Activated T-cell treated with anti-CD3 and anti-CD28 coated beads for 48 hours (primary cell): Measurements from ENCODE around the gene CHMP1A.

Experiments
- DNase-seq: peaks from one replicate; pipeline ENCODE4 v3.0.0-alpha.2; 2020; ENCODE audit warnings: low read depth

CHMP1A gene

DNA sequence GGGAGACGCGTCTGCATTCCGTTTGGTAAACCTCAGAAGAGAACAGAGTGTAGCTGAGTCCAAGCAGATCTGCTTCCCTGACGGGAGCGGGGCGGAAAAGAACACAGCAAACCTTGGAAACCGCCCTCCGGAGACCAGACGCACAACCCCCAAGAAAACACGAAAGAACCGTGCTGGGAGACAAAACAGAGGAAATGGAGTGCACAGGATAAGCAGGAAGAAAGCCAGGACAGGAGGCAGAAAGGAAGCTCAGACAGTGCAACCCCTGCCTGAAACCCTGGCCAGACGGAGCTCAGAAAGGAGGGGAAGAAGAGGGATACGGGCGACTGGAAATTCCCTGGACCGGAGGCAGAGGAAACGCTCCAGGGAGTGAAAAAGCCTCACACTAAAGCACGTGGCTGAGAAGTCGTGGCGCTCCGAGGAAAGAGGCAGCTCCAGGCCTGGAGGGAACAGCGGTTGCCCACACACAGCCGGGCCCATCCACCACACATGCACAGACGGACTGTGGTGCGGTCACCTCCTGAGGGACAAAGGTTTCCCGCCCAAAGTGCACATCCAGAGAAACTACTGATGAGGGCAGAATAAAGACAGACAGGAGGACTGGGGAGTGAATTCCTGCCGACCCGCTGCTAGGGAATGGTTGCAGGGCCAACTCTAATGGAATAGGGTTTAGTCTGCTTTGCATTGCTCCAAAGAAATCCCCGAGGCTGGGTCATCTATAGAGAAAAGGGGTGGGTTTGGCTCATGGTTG is 33.8 kb downstream of the CHMP1A start:
- no peak for DNase-seq

DNA sequence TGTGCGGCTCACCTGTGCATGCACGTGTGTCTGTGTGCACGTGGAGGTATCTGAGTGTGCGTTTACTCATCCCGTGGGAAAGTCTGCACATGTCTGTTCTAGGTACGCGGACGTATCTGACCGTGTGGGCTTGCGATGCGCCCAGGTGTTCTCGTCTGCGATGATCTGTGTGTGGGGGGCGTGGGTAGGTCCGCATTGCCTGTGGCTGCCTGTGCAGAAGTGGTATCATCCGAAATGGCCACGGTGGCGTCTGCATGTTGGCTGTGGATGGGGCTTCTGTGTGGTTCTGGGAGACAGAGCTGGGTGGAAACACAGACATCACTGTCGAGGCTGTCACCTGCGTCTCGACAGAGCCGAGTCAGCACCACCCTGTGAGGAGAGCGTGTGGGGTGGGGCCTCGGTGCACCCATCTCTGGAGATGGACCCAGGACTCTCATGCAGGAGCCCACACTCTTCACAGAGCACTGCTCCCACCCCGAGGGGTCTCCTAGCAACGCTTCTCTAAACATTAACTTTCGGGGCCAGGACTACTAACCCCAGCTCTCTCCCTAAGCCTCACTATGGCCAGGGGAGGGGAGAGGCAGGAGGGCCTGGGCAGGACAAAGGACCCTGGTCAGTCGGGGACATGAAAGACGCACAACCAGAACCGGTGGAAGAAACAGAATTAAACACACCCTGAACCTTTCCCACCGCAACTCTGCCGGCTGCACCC is 35.7 kb downstream of the CHMP1A start:
- DNase-seq, result no peak

DNA sequence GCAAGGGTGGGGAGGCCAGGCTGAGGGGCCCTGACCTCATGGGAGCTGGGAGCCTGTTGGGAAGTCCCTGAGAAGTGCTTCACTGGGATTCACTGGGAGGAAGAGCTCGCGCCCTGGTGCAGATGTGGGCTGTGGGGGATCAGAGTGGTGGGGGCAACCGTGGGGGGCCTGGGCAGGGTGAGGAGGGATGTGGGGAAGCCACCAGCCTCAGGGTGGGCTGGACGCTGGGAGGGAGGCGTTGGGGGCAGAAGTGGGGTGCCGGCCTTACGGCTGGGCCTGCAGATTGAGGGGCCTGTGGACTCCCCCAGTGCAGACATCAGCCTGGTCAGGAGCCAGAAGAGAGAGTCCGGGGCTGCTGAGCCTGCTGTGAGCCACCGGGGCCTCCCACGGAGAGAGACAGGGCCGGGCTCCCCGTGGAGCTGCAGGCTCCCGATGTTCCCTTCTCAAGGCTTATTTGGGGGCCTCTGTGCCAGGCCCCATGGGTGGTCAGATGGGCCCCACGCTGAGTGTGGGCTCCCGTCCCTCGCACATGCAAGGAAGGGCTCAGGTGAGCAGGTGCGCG is 36.3 kb downstream of the CHMP1A start:
- no peak for DNase-seq

DNA sequence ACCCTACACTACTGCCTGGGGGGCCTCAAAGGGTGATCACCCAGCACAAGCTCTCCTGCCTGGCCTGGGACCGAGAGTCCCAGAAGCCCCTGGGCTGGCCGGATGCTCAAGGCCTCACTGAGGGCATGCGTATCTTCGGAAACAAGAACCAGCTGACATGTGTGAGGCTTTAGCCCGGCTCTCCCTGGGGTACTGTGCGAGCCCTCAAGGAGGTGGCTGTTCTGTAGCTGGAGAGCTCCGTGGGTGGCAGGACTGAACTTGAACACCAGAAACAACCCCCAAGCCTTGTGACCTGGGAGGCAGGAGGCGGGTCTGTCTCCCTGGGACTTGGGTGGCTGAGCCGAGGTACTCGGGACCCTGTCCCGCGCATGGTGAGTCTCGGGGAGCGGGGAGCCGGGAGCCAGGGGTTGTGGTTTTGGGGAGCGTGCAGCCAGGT is 37.1 kb downstream of the CHMP1A start:
- no peak for DNase-seq

DNA sequence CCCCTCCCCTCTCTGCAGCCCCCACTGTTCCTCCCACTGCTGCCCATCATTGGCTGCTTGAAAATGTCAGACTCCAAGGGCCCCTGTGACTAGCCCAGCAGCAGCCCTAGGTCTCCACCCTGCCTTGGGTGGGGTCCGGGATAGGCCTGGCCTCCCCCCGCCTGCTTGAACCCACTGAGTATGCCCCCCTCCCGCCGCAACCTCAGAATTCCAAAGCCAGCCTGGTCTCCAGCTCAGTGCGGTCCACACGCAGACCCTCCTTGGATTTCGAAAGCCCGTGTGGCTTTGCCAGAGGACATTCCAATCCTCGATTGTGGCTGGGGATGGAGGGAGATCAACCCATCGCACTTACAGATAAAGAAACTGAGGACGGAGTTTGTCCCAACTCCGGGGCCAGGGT is 37.7 kb downstream of the CHMP1A start:
- no peak for DNase-seq

DNA sequence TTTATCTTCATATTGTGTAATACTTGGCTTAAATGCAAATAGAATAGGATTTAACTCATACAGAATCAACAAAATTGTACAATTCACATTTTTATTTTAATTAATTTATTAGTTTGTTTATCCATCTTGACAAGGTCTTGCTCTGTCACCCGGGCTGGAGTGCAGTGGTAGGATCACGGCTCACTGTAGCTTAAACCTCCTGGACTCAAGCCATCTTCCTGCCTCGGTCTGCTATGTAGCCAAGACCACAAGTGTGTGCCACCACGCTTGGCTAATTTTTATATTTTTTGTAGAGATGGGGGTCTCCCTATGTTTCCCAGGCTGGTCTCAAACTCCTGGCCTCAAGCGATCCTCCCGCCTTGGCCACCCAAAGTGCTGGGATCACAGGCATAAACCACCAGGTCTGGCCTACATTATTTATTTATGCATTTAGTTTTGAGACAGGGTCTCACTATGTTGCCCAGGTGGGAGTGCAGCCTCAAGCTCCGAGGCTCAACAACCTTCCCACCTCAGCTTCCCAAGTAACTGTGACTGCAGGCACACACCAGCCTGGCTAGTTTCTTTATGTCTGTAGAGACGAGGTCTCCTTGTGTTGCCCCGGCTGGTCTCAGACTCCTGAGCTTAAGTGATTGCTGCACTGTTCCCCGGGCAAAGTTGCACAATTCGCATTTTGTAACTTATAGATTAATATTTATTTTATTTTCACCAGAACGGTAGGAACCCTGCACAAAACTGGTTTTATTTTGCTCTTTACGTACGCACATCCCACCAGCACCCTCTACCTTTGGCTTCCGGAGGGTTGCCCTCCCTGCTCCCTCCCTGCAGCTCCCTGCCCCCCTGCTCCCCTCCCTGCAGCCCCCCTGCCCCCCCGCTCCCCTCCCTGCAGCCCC is 39.2 kb downstream of the CHMP1A start:
- no peak for DNase-seq

DNA sequence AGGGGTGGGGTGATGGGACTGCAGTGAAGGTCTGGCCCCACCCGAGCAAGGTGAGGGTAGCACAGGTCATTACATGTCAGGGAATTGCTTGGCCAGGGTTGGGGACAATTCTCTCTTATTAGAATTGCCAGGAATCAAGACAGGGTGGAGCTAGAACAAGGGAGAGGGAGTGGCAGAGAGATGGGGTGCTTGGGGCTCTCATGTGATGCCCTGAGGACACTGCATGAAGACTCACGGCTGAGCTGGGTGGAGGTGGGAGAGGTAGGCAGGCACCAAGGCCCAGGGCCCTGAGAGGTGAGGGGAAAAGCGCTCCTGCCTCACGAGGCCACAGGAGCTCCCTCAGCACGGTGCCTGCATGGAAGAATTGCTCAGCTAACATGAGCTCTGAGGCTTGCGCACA is 40.5 kb downstream of the CHMP1A start:
- DNase-seq, result no peak

DNA sequence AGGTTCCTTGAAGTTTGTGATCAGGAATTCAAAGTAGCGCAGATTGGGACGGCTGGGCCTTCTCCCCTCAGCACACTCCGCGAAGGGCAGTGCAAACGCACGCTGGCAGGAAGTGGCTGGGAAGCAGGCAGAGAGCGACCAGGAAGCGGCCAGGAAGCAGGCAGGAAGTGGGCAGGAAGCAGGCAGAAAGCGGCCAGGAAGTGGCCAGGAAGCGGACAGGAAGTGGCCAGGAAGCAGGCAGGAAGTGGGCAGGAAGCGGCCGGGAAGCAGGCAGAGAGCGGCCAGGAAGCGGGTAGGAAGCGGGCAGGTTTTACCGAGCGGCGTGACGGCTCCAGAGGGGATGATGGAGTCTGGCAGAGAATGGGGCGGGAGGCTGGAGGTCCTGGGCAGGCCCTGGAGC is 40.9 kb downstream of the CHMP1A start:
- DNase-seq, result no peak

DNA sequence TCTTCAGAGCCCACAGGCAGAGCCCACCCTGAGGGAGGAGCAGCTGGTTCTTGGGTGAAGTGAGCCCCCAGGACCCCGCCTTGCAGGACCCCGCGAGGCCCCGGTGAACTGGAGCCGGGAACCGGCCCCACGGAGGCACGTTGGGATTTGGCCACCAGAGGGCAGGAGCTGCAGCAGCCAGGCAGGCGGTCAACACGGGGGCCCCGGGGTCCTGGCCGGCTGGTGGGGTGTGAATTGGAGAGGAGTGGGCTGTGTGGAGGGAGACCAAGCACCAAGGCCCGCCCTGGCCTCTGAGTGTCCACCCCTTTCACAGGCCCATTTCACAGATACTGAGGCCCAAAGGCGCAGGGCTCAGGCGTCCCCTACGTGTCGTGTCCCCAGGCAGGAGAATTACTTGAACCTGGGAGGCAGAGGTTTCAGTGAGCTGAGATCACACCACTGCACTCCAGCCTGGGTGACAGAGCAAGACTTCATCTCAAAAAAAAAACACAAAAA is 41.9 kb downstream of the CHMP1A start:
- DNase-seq, result no peak

DNA sequence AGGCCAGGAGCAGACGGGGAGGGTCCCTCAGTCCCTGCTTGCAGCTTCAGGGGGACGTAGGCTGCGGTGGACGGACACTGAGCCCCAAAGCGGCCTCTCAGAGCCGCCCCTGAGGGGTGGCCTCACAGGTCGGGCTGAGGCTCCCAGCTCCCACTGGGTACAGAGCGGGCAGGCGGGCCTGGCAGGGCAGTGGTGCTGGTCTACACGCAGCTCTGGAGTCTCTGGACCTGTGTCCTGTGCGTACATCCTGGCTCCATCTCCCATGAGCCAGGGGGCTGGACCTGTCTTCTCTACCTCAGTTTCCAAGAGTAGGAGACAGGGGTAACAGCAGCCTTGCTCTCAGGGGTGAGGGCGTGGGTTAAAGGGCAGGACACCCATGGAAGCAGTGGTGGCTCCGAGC is 42.3 kb downstream of the CHMP1A start:
- DNase-seq, result no peak

DNA sequence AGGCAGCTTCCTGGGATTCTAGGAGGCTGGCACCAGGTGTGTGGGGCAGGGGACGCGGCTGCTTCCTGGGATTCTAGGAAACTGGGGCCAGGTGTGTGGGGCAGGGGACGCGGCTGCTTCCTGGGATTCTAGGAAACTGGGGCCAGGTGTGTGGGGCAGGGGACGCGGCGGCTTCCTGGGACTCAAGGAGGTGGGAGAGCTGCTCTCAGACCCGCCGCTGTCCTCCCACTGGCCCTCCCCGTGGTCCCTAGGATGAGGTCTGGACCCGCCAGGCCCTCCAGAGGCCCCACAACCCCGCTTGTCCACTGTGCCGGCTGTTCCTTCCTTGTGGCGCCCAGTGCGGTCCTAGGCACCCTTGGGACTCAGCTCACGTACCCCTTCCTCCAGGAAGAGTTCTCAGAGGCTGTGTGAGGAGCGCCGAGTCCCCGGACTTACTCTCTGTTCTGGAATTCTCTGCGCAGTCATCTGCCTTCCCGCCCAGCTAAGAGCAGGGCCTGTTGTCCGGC is 43.5 kb downstream of the CHMP1A start:
- DNase-seq, result no peak

DNA sequence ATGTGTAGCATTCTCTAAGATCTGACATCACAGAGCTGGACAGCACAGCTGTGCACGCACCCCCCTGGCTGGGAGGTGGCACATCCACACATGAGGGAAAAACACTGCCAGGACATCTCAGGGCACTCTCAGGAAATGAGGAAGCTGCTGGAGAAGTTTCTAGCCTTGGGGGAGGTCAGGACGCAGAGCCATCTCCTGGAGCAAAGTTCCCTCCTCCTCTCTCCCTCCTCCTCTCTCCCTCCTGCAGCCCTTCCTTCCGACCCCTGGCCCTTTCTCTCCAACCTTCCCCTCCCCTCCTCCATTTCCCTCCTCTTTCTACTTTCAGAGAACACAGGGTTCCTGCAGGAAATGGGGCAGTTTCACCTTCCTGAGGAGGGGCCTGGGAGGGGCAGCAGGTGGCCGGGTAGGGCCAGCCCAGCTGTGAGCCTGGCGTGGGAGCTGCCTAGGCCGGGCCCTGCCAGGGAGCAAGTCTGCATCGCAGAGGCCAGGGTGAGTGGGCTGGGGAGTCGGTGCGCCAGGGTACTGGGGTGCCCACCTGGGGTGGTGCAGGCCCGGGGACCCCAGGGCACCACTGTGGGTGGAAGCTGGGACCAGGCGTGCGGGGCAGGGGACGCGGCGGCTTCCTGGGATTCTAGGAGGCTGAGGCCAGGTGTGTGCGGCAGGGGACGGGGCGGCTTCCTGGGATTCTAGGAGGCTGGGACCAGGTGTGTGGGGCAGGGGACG is 44.1 kb downstream of the CHMP1A start, which contains the start of gene DPEP1:
TSS of gene DPEP1 (plus strand) at position 412 of the 723 bp plus-strand sequence. CDS start 16,769 bp downstream, outside the sequence.
- DNase-seq, result no peak

DNA sequence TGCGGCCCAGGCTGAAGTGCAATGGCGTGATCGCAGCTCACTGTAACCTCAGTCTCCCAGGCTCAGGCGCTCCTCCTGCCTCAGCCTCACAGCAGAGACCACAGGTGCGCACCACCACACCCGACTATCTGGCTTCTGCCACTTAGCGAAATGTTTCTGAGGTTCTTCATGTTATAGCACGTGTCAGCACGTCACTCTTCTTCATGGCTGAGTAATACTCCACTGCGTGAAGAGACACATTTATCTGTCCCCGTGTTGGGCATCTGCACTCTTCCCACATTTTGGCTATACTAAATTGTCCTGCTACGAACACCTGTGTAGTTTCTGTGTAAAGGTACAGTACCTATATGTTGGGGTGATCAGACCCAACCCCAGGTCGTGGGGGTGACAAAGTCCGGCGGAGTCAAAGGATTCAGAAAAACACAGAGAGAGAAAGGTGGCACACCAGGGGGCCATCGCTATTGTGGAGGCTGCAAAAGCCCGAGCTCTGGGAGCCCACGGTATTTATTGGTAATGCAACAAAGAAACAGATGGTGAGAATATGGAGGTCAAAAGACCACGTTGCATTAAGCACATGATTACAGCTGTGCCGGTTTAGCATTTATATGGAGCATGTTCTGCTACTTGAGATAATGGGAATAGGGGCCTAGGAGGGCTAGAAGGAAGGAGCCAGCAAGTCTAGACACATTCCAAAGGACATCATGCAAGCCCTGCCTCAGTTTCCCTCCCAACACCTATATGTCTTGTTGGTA is 44.9 kb downstream of the CHMP1A start:
- DNase-seq, result no peak

DNA sequence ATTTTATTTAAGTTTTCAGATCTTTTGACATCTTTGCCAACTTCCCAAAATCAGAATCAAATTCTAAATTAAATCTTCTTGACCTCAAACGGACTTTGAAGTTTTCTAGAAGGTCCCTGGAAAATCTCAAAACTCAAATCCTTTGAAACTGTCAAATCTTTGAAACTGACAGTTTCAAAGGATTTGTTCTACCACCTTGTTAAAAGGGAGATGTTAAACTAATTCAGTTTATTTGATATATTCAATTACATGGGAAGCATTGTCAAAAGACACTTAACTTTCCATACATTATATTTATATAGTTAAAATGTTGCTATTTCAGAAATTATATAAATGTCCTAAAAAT is 47.4 kb downstream of the CHMP1A start:
- DNase-seq, result no peak

DNA sequence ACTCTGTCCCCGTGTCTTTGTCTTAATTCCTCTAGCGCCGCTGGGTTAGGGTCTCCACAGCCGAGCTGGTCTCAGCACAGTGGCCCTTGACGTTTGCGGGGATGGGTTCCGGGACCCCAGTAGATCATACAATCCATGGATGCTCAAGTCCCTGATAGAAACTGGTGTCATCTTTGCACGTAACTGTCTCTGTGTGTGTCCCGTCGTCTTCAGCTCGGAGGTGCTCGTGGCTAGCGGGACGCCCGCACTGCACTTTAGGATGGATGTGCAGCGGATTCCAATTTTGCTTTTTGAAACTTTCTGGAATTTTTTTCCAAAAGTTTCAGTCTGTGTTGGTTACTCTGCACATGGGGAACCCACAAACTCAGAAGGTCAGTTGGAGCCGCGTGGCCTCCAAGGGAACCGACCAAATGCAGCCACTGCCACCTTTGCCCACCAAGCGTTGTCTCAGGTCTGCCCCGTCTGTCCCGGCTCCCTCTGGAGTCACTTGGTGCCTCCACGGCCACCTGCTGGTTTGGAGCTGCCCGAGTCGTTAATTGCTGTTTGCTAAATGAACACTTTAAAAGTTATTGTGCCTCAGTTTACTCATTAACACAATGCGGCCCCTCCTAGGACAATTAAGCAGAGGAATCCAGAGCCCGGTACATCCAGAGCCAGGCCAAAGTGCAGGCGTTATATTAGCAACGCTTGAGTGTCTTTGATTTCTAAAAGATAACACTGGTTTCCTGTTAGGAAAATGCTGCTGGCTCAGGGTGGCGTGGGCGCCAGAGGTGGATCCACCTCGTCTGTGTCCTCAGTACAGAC is 49.4 kb downstream of the CHMP1A start:
- DNase-seq, result no peak

DNA sequence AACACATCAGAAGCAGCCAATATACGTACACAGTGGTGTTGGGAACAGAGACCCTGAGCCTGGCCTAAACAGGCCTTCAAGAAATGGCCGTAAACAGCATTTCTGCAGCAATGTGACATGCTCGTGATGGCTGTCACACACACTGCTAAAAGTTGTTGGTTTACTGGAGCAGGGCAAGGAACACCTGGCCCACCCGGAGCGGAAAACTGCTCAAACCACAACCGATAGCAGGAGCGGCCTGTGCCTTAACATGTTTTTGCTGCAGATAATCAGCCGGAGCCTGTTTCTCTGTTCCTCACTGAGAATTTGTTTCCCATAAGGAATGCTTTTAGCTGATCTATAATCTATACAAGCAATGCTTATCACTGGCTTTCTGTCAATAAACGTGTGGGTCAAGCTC is 50.1 kb downstream of the CHMP1A start:
- DNase-seq, result no peak

DNA sequence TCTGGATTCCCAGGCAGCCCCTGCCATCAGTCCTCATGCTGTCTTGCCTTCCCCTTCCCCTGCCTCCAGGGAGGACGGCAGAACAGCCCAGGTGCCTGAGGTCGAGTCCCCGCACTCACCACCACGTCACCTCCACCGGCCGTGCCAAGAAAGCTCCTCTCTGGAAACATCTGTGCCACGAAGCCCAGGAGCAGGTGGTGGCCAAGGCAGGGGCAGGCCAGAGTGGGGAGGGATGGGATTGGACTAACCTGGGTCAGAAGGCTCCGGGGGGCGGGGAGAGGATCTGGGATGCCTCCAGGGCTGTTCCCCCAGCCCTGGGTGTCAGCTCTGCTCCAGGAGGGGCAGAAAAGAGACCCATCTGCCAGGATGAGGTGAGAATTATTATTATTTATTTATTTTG is 51.5 kb downstream of the CHMP1A start:
- DNase-seq, result no peak

DNA sequence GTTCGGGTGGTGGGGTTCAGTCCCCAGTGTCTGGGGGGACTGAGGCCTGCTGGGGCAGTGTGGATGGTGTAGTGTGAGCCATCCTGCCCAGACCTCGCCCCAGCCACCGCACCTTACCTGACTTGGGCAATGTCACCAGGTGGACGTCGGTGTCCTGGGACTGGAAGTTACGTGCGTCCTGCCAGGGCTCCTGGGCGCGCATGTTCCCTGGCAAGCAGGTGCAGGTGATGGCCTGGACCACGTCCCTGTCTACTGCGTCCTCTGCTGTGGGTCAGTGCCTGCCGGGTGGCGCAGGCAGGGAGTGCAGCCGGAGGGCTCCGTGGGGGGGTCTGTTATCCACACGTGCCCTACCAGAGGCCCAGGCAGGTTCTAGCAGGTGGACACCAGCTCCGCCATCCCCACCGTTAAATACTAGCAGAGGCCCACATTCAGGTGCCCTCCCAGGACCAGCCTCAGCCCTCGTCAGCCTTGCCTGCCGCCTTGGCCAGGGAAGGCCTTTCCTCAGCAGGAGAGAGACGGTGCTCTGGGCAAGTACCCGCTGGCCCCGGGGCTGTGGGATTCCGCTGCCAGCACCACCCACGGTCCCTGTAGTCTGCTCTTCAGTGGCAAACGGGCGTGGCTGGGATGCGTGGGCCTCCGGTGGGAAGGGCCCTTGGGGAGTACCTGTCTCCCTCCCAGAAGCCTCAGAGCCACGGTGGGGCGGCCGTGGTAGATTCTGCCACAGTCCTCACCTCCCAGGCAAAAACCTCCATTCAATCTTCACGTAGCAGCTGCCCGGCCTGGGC is 52.1 kb downstream of the CHMP1A start:
- no peak for DNase-seq

DNA sequence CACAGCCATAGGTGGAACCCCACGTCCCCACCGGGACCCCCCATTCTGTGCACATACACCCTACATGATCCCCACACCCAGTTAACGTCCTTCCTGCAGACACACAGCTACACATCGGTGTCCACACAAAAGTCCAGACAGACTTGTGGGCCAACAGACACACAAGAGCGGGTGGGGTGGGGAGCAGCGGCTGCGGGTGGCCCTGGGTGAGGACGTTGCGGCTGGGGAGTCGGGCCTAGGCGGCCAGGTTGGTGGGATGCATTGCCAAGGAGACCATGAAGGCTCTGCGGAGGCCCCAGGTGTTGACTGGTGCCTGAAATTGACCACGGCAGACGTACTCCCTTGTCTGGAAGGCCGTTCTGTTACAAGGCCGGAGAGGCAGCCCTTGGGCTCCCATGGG is 52.7 kb downstream of the CHMP1A start:
- DNase-seq, result no peak
